Measurements from ENCODE around the gene CACNG1.
"Not testable (repeated sequence)": the region's sequence is repeated elsewhere in the genome, so short reads cannot be mapped to it uniquely, and the experiment has no call there.

CACNG1 gene

DNA sequence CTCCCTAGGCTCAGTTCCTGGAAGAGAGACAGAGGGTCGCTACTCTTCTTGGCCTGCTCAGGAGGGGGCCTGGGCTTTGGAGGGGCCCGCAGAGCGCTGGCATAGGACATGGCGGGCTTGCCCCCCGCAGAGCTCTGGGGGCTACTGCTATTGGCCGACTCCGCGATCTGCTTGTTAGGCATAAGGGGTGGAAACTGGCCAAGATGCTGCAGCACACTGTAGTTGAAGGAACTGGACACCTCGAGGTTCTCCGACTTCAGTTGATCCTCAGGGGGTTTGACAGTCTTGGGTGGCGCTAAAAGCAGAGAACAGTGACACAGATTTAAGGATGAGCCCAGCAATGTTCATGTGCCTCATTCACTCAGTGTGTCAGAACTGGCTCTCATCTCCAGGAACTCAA, 33.9 kb downstream of the CACNG1 start:
- DNase-seq (ENCODE audit: low spot score): no peak

DNA sequence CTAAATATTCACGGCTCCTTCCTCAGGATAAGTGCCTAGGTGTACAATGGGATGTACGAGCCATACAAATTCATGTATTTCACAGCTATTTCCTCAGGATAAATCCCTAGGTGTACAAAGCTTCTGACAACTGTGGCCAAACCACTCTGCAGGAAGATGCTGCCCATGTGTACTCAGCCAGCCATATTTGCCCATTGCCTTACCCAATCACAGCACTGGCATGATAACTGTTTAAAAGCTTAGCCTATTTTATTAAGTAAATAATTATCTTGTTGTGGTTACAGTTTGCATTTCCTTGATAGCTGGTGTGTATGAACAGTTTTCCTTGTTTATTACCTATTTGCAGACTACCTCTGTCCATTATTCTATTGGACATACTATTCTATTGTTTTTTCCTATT, 35.1 kb downstream of the CACNG1 start:
- no peak for DNase-seq (ENCODE audit: low spot score)

DNA sequence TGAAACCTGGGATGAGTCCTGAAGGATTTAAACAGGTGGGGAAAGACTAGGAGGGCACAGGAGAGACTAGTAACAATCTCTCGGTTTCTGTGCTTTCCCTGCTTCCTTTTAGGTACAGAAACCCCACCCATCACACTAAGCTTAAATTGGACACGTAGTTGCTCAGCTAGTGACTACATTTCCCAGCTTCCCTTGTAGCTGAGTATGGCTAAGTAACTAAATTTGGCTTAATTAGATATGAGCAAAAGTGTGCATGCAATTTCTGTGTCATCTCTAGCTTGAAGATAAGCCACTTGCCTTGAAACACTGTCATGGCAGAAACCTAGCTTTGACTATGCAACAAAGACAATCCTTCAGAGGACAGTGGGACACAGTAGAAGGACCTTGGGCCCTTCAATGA, 36.5 kb downstream of the CACNG1 start:
- no peak for DNase-seq (ENCODE audit: low spot score)

DNA sequence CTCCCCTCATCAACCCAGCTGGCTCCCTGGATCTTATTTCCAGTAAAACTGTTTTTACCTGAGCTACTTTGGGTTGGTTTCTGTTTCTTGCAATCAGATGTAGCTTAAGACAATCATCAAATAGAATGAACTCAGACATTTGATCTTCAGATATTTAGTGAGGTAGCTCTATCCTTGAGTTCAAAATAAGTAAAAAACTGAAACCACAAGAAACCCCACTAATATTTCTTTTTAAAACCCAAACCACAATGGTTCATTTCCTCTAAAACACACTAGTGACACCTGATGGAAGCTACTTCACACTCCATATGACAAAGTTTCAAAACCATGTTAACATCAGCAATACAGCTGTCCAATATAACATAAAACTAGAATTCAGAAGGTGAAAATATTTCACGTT, 37.8 kb downstream of the CACNG1 start:
- no peak for DNase-seq (ENCODE audit: low spot score)

GRCh38 chr17:67085406-67085805, 41.1 kb downstream of the CACNG1 start:
- DNase-seq (ENCODE audit: low spot score): no peak

DNA sequence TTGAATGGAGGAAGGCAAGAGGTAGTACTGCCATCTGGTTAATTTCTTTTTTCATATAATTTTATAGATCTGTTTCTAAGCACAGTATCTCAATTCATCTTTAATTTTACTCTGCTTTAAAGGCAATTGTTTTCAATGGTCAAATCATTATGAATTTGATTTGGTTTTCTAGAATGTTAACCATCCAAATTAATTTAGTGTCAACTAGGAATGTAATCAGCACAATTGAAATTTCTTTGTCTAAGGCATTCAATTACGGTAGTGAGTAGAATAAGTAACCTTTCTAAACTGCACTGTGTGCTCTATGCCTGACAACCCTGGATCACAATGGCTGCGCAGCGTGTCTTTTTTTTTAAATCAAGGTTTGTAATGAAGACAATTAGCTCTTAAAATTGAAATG, 44.3 kb downstream of the CACNG1 start:
- DNase-seq (ENCODE audit: low spot score): no peak

DNA sequence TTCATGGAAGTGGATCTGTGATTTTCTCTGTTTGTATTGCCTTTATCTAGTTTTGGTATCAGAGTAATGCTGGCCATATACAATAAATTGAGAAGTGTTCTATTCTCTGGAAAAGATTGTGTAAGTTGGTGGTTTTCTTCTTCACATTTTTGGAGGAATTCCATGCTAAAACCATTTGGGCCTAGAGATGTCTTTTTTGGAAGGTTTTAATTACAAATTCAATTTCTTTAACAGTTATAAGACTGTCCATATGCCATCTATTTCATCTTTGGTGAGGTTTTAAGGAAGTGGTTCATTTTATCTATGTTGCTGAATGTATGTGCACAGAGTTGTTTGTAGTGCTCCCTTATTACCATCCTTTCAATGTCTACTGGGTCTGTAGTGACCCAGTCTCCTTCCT, 46.0 kb downstream of the CACNG1 start:
- DNase-seq (ENCODE audit: low spot score): no peak

- DNase-seq (ENCODE audit: low spot score): no peak
Observed at GRCh38 chr17:67092291-67092690, 47.9 kb downstream of the CACNG1 start.

- DNase-seq (ENCODE audit: low spot score): not testable (repeated sequence)
Observed at GRCh38 chr17:67092710-67093109, 48.4 kb downstream of the CACNG1 start.

DNA sequence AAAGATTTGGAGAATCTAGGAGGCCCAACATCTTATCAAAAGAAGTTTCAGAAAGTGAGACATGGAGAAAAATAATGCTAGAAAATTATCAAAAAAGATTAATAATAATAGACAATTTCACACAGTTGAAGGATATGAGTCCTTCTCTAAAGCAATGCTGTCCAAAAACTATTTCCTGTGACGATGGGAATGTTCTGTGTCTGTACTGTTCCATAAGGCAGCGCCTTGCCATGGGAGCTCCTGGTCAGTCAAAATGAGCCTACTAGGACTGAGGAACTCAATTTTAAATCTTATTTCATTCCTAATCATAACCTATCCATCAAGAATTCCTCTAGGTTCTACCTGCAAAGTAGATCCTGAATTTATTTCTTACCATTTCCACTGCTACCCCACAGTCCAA, 49.0 kb downstream of the CACNG1 start:
- DNase-seq (ENCODE audit: low spot score): no peak

GRCh38 chr17:67095291-67095690, 50.9 kb downstream of the CACNG1 start:
- not testable (repeated sequence) for DNase-seq (ENCODE audit: low spot score)

DNA sequence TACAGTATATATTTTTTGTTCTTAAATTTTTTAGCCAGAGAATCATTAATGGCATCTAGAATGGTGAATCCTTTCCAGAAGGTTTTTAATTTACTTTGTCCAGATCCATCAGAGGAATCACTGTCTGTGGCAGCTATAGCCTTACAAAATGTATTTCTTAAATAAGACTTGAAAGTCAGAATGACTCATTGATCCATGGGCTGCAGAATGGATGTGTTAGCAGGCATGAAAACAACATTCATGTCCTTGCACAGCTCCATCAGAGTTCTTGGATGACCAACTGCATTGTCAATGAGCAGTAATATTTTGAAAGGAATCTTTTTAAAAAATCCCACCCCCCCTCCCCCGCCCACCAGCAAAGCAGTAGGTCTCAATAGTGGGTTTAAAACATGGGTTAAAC, 51.4 kb downstream of the CACNG1 start:
- DNase-seq (ENCODE audit: low spot score): no peak

- no peak for DNase-seq (ENCODE audit: low spot score)
Observed at GRCh38 chr17:67096609-67097008, 52.3 kb downstream of the CACNG1 start.

DNA sequence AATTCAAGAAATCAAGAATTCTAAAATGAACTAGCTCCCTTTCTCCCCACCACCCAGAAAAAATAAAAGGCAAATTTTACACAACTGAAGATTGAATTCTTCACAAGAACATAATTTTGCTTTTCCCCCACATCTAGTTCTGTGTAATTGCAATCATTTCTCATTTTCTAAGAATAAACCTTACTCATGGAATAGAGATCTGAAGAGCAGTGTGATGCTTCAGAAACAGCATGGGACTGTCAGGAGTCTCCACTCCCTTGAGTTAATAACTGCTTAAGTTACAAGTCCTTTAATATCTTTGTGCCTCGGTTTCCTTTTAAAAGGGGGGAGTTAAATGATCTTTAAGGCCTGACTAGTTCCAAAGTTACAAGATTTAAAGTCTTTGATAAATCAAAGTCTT, 53.7 kb downstream of the CACNG1 start:
- DNase-seq (ENCODE audit: low spot score): no peak

DNA sequence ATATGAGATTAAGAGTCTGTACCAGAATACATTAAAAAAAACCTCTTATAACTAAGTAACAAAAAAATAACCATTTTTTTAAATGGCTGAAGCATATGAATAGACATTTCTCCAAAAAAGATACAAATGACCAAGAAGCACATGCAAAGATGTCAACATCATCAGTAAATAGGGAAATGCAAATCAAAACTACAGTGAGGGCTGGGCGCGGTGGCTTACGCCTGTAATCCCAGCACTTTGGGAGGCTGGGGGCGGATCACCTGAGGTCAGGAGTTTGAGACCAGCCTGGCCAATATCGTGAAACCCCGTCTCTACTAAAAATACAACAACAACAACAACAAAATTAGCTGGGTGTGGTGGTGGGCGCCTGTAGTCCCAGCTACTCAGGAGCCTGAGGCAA, 60.3 kb downstream of the CACNG1 start:
- not testable (repeated sequence) for DNase-seq (ENCODE audit: low spot score)

DNA sequence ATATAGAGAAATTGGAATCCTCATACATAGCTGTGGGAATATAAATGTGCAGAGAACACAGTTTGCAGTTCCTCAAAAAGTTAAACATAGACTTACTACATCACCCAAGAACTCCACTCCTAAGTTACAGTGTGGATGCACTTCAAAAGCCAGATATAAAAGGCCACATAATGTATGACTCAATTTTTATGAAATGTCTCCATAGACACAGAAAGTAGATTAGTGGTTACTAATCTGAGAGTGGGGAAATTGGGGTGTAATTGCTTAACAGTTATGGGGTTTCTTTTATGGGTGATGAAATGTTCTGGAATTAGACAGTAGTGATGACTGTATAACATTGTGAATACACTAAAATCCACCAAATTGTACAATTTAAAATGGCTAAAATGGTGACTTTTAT, 60.9 kb downstream of the CACNG1 start:
- DNase-seq (ENCODE audit: low spot score): no peak

Measured in cerebellar cortex (tissue), 1 donor.